ENCODE measurements around the gene KLK8.
"Not testable (repeated sequence)": the region's sequence is repeated elsewhere in the genome, so short reads cannot be mapped to it uniquely, and the experiment has no call there.

- not testable (repeated sequence) for TF ChIP-seq CTCF (conservative IDR thresholded peaks at IDR 0.05; ENCODE audit: low read depth in 2 of 2); CREB1 (CRISPR knock-in tag; IDR thresholded peaks at IDR 0.05; ENCODE audit: low read depth); POLR2AphosphoS5 (IDR thresholded peaks at IDR 0.05; ENCODE audit: low read depth); ZNF114 (CRISPR knock-in tag; IDR thresholded peaks at IDR 0.05); STAT1 (IDR thresholded peaks at IDR 0.05; ENCODE audit: unreplicated experiment); JUNB (IDR thresholded peaks at IDR 0.05; ENCODE audit: unreplicated experiment); EZH2 (IDR thresholded peaks at IDR 0.05; ENCODE audit: low read depth, unreplicated experiment); EZH2phosphoT487 (IDR thresholded peaks at IDR 0.05; ENCODE audit: unreplicated experiment); ZNF462 (CRISPR knock-in tag; IDR thresholded peaks at IDR 0.05)
- TF ChIP-seq, protein P1, sequence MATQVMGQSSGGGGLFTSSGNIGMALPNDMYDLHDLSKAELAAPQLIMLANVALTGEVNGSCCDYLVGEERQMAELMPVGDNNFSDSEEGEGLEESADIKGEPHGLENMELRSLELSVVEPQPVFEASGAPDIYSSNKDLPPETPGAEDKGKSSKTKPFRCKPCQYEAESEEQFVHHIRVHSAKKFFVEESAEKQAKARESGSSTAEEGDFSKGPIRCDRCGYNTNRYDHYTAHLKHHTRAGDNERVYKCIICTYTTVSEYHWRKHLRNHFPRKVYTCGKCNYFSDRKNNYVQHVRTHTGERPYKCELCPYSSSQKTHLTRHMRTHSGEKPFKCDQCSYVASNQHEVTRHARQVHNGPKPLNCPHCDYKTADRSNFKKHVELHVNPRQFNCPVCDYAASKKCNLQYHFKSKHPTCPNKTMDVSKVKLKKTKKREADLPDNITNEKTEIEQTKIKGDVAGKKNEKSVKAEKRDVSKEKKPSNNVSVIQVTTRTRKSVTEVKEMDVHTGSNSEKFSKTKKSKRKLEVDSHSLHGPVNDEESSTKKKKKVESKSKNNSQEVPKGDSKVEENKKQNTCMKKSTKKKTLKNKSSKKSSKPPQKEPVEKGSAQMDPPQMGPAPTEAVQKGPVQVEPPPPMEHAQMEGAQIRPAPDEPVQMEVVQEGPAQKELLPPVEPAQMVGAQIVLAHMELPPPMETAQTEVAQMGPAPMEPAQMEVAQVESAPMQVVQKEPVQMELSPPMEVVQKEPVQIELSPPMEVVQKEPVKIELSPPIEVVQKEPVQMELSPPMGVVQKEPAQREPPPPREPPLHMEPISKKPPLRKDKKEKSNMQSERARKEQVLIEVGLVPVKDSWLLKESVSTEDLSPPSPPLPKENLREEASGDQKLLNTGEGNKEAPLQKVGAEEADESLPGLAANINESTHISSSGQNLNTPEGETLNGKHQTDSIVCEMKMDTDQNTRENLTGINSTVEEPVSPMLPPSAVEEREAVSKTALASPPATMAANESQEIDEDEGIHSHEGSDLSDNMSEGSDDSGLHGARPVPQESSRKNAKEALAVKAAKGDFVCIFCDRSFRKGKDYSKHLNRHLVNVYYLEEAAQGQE (IDR thresholded peaks at IDR 0.05; ENCODE audit: unreplicated experiment) = not testable (repeated sequence)
Measured at GRCh38 chr19:50984416-50984815, 17.0 kb downstream of the KLK8 start.

Data from GM23338 (cell line).